ENCODE data around the gene VWC2.

DNA sequence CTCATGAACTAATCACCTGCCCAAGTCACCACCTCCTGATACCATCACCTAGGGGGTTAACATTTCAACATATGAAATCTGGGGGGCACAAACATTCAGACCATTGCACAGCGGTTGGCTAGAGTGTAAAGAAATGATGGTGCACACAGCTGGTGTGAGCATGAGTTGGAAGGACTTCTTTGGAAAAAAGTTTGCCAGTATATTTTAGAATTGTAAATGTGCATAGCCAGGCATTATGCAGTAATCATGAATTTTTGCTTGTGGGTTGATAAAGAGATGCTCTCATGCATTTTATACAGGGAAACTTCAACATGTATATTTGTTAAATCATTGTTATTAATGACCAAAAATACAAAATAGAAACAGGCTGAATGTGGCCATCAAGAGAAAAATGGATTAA is 100.0 kb downstream of the VWC2 start:
- TF ChIP-seq POLR2A (IDR thresholded peaks at IDR 0.05; ENCODE audit: control extremely low read depth in 1 of 2, low read depth in 2 of 2, low read length in 2 of 2) (no peak), GABPA (IDR thresholded peaks at IDR 0.05; ENCODE audit: borderline replicate concordance, insufficient read depth, low read length) (no peak), FOSL1 (IDR thresholded peaks at IDR 0.05; ENCODE audit: insufficient read depth, low read depth, low read length) (no peak), EP300 (IDR thresholded peaks at IDR 0.05; ENCODE audit: borderline replicate concordance in 1 of 2, low read depth in 2 of 2, low read length in 2 of 2) (no peak)
- TF ChIP-seq, protein P1, sequence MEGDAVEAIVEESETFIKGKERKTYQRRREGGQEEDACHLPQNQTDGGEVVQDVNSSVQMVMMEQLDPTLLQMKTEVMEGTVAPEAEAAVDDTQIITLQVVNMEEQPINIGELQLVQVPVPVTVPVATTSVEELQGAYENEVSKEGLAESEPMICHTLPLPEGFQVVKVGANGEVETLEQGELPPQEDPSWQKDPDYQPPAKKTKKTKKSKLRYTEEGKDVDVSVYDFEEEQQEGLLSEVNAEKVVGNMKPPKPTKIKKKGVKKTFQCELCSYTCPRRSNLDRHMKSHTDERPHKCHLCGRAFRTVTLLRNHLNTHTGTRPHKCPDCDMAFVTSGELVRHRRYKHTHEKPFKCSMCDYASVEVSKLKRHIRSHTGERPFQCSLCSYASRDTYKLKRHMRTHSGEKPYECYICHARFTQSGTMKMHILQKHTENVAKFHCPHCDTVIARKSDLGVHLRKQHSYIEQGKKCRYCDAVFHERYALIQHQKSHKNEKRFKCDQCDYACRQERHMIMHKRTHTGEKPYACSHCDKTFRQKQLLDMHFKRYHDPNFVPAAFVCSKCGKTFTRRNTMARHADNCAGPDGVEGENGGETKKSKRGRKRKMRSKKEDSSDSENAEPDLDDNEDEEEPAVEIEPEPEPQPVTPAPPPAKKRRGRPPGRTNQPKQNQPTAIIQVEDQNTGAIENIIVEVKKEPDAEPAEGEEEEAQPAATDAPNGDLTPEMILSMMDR (IDR thresholded peaks at IDR 0.05; ENCODE audit: control extremely low read depth in 1 of 3, insufficient read depth in 1 of 3, low read depth in 1 of 3, low read length in 3 of 3): no peak

All from H1 (cell line).